Muscle of back (tissue), 11 donors: Measurements from ENCODE around the gene SETBP1. TPM values are rescaled to one million over a fixed set of nuclear protein-coding genes. Genes with fewer than 3 reads are reported as not detected.

Experiments used
- DNase-seq, 3 donors: peaks; one replicate each; pipeline versions ENCODE4 v3.0.0 to v3.0.0-alpha.2; 2013
- polyA plus RNA-seq, 10 donors: library from polyadenylated mRNA; unstranded; fragments of 120-200 nt; gene quantifications; one replicate each; pipeline ENCODE4 v1.2.1, GENCODE V29; 2013; ENCODE audit not compliant: insufficient read length in 10 of 10

SETBP1 gene
- polyA plus RNA-seq, 10 donors = 13.6 to 21.3 (median 16.0) TPM

DNA sequence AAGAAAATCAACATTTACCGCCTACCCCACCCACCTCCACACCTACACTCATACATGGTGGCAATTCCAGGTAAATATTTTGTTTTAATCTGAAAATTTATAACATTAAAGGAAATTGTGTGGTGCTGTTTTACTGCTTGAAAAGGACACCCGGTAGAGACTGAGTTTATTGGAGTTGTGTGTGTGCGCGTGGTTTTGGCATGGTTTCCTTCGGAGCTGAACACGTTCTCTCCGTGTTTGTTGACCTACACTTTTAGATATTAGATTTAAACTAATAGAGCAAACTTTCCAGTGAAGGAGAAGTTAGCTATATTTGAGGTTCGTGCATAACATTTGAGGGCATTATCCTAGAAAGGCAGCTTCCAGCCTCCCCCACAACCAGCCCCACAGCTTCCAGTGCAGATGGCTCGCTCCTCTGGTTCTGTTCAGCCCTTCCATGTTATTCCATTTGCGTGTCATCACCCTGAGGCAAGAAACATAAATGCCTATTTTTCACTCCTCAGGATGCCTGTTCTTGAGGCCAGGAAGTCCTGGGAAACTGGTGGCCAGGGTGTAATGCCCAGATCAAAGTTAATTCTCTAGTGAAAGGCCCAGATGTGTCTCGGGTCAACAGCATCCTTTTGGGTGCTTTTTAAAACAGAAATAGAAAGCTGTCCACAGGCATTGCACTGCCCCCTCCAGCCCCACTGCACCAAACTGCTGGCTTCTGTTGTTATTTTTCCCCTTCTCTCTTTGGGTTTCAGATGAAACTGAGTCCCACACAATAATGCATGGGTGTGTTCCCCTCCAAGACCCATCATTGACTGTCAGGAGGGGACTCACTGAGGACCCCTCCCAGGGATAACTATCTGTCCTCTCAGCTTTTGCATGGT is 190.2 kb downstream of the SETBP1 start:
- DNase-seq = no peak

DNA sequence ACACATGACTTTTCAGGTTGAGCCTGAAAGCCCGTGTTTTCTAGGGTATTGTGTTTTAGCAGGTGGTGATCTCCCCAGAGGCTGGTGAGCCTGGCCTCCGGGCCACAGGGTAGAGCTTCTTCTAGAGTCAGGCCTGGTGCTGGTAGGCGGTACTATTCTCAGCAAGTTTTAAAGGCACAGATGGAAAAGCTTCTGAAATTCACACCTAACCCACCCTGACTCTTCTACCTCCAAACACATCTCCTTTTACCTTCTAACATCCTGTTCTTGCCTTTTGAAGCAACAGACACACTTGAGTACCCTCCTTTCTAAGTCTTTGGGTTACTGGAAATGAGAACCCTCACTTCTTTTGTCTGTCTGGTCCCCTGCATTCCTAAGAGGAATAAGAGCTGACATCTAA is 191.1 kb downstream of the SETBP1 start:
- no peak for DNase-seq

DNA sequence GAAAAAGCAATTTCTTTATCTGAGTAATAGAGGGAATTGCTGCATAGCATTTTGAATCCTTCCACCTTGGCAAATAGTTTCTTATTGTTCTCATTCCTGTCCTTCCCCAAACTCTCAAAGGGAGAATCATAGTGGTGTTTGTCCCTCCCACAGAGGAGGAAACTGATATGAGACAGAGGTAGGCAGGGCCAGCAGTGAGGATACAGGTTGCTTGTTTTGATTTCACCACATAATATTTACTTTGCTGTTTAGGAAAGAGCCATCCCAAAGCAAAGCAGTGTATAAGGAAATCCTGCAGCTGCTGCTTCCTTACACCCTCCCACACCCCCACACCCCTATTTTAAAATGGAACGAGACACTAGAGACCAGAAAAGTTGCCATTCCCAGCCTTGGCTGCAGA is 195.3 kb downstream of the SETBP1 start:
- no peak for DNase-seq

DNA sequence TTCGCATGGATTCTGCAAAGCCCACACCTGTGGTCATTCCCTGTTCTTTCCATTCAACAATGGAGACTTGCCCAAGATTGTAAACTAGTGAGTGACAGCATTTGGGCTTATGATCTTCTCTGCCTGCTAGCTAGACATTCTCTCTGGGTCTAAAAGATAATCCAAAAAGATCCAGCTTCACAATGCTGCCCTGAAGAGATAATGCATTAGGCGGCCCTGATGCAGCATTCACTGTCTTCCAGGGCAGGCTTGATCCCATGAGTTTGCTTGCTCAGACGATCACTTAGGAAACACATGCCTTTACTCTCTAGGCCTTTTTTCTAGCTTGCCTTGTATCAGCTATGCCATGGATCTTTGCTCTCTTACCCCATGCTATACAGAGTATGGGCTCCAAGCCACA is 196.1 kb downstream of the SETBP1 start:
- no peak for DNase-seq

DNA sequence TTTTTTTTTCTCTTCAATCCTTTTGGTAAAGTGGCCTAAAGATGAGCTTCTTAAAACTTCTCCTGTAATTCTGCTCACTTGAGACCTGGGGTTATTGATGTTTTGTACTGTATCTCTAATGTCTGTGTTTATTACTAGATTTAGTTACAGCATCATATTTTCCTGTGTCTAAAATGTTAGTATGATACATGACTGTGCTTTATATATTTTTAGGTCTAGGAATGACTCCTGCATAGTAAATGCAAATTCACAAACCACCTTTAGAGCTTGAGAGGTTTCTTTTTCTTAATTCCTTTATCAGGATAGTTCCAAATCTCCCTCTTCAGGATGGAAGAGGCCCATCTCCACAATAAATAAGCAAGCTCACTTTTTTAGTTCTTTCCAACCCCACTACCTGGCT is 197.6 kb downstream of the SETBP1 start:
- DNase-seq = no peak

DNA sequence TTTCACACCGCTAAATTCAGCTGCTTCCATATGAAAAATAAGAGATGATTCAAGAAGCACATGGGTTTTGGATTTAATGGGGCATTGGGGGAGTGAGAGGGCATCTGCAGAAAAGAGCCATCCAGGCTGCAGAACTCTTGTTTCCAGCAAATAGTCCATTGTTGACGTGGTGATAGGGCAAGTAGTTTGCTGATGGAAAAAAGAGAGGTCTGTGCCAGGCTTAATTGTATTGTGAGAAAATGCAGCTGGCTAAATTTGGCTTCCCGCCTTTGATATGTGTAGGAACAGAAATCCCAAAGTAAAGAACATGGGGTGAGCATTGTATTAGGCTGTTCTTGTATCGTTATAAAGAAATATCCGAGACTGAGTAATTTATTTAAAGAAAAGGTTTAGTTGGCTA is 199.5 kb downstream of the SETBP1 start:
- DNase-seq = no peak

DNA sequence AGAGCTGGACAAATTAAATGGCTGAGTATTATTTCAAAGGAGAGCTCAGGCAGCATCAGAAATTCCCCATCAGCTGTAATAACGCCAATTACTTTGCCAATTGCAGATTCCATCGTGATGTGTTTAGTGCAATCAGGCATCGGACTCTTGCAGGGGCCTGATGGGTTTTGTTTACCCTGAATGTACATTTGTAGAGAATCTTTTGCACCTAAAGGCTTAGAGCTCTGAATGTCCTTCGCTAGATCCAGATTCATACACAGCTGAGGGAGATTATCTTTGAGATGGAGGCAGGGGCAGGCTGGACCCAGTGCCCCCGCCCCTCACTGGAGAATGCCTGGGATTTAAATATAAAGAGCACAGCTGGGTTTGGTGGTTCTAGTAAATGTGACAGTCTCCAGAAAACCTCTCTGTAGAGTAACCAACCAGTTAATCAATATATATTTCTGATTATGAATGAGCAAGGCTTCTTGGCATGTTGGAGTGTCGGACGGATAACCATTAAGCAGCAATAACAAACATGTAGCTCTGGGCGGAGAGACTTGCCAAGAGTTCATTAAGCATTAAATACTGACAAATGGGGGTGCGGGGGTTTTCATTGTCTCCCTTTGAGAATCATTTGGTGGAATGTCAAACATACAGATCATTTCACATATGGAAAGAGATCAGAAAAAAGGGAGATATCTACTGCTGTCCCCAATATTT is 200.9 kb downstream of the SETBP1 start:
- peak in 2 of 3 donors; percentile 25 to 59 for DNase-seq

DNA sequence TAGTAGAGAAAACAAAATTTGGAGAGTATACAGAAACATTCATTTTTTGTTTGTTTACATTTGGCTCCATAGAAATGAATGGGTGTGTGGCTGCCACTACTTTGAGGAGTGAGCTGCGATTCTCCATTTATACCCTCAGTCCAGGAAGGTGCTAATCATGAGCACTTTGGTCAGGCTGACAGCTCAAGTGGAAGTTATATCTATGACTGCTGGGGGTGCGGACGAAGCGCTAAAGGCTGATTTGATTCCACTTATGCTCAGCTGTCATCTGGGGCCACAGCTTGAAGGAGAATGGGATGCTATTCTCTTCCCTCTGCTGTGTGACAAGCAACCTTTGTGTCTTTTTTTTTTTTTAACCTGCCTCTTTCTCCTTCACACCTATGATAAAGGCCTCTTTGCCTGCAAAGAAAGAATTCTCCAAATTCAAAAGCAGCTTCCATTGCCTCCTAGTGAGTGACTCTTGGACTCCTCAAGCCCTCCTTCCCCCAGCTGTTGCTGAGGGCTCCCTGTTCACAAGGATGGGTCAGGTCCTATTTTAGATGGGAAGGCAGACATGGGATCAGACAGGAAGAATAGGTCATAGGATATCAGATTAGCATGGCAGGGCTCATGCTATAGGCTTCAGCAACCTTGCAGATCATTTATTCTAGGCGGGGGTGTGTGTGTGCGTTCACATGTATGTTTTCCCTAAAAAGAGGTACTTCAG is 201.6 kb downstream of the SETBP1 start:
- DNase-seq = no peak

DNA sequence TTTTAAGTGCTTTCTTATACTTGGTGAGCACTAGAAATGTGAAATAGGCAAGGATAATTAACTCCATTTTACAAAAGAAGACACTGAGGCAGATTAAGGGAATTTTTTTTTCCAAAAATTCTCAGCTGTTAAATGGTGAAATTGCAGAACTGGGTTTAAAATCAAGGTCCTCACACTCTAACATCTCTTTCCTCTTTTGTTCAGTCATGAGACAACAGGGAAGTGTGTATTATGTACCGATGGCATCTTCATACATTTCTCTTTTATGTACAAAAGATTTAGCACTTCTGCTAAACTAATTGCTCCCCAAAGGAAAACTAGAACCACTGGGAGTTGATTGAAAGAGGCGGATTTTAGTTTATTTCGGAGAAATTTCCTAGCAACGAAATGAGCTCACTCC is 203.0 kb downstream of the SETBP1 start:
- no peak for DNase-seq

DNA sequence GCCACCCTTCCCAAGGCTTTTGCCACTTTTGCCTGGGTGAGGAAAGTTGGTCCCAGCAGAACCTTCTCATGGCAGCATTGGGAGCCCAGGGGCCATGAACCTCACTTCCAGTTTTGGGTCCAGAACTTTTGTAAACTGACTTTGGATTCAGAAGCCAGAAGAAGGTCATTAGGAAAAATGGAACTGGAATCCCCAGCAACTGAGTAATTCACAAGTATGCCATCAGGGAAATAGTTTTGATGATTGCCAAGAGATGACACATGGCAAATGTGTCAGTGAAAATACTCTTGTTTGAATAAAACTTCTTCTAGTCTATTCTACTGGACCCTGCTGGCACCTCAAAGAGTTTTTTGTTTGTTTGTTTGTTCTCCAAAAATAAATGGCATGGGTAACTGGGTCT is 203.7 kb downstream of the SETBP1 start:
- no peak for DNase-seq

DNA sequence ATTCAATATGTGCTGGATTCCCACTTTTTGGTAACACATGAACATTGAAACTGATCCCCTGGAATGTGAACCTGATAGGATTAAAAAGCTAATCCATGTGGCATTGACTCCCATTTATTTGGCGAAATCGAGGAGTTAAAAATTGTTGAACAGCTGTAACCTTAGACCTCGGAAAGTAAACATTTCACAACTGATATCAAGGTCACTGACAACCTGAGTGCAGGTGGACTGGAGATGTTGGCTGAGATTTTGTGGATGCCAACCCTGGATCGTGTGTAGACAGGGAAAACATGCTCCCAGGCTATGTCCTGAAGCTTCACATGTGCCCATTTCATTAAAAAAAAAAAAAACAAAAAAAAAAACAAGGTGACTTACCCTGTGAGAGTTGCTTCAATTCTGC is 204.8 kb downstream of the SETBP1 start:
- DNase-seq = no peak

DNA sequence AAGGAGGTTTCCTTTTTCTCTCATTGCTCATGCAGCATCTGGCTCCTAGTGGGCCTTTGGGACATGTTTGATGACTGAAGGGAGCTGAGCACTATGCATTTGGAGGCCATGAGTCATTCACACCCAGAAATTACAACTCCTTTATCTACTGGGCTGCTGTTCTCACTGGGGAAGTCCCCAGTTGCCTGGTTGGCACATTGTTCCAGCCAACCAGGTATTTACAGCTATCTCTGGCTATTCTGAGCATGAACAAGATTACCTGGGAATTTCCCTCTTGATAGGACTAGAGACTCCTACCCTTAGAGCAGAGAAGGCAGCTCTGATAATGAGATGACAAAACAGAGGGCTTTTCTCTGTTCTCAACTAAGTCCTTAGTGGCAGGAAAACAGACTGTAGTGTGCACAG is 206.5 kb downstream of the SETBP1 start:
- peak in 1 of 3 donors; percentile 28 for DNase-seq

DNA sequence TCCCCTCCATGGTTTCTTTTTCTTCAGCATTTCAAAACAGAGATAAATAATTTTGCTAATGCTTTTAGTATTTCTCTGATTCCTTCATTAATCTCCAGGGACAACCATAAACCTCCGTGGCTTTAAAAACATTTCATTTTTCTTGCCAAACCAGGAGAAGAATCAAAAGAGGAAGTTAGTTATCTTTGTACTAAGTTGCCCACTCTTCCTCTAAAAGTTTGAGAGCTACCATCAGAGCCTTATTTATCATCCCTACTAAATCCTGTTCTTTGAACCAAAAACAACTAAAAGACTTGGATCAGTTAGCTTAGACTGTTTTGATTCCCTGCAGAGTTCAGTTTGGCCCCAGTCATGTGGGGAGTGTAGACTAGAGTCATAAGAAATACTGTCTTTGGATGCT is 208.4 kb downstream of the SETBP1 start:
- DNase-seq = no peak

DNA sequence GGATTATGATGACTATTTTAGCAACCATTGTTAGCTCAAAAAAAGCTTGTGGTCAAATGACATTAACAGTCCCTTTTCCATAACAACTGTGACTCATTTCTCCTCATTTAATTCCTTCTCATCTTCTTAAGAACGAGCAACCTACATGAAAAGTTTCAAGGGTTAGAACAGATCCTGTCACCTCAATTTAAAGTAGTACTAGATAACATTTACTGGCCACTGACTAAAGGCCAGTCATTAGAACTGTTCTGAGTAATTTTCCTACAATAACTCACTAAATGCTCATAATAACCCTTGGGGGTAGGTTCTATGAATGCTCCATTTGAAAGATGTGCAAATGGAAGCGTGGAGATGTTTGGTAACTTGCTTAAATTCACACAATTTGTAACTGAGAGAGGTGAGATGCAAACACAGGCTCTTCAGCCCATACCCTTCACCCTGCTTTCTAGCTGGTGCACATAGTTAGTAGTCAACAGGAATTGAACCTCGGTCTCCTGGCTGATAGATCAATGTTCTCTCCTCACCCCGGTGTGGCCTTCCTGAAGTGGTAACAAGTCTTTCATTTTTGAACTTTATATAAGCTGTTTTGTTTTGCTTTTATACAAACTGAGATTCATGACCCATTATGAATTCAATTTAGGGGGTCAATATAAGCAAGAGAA is 212.5 kb downstream of the SETBP1 start:
- no peak for DNase-seq

DNA sequence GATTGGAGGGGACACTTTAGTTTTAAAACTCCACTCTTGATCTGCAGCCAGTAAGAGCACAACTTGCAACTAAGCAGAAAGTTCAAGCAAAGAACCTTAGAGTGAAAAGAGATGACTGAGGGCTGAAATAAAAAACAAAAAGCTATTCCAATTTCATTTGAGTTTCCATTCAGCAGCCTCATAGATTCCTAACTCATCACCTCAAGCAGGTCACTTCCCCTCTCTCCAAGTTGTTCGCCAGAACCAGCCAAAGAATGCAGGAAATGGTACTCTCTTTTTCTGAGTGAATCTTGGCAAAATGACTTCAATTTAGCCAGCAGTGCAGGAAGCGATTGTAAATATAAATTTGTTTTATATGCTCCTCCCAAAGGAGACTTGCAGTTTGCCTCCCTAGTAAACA is 213.3 kb downstream of the SETBP1 start:
- DNase-seq = peak in 1 of 3 donors; percentile 42

DNA sequence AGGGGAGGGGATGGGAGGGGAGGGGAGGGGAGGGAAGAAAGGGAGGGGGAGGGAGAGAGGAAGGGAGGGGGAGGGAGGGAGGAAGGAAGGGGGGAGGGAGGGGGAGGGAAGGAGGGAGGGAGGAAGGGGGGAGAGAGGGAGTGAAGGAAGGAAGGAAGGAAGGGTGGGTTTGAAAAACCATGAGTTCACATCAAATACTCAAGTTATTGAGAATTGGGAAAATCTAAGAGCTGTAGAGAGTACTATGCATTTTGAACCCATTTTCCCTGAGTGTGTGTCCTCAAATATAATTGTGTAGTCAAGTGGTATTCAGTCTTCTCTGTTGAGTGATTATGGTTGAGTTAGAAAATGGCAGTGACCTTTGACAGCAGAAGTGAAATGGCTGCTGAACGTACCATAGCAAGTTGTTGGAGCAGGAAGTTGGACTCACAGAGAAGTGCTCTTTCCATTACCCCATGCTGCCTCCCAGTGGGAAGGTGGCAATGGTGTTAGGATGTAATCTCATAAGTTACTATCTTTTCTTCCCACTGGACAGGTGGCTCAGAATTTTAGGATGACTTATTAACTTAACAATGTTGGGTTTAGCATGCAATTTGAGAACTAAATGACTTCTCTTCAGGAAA is 214.6 kb downstream of the SETBP1 start:
- DNase-seq = peak in 2 of 3 donors; percentile 41 to 42

DNA sequence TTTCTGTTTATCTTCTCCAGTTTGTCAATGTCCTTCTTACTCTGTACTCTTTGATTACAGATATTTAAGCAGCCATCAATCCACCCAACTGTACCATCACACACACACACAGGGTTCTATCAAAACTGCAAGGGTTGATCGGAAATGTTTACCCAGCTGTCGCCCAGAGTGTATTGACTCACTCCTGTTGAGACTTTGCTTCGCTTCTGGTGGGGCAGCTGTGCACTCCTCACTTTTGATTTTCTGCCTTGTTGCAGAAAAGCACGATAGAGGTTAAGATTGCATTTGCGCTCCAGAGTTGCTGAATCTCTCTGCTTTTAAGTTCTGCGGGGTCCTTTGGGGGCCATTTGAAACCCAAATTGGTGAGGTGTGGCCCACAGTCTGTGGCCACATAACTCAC is 216.2 kb downstream of the SETBP1 start:
- no peak for DNase-seq

DNA sequence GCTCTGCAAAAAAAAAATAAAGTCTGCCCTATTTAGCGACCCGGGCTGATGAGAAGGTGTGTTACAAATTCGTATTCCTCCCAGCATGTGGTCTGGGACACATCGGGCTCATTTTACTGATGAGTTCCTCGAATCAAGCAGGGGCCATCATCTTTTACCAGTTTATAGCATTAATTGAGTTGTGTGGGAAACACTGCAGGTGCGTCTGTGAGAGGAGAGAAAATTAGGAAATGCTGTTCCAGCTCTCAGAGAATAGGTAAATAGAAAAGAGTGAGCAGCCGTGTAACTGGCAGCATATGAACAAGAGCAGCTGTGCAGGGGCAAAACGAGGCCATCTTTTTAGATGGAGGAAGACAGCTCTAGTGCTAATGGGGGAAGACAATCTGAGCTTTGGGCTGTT is 216.7 kb downstream of the SETBP1 start:
- no peak for DNase-seq

DNA sequence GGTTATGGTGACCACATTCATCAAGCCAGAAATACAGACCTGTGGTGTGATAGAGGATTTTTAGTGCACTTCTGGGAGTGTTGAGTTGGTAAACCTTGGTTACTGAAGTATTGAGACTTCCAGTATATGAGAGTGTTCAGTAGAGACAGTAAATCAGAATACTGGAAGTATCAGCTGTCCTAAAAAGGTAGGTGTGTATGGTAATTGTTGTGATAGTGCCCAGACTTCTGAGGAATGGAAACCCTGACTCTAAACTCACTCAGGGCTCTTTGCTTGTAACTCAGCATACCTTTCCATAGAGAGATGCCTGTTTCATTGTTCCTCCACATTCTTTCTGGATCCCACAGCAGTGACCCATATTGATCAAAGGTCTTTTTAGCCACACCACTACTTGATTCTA is 217.1 kb downstream of the SETBP1 start:
- DNase-seq = no peak

DNA sequence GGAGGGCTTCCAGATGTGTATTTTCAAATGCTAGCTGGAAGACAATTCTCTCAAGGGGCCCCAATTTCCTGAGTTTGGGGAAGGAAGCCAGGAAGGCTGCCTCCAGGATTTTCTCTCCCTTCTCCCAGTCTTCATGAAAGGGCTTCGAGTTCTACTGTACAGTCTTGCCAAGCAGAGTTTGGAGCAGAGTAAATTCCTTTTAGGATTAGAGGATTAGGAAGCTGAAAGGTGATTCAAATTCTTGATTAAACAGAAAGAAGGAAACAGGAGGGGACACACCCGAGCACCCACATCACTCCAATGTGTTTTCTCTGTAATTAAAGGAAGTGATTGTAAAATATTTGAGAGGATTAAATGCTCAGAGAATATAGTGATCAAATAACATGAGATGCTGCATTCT is 217.8 kb downstream of the SETBP1 start:
- peak in 2 of 3 donors; percentile 30 to 53 for DNase-seq

DNA sequence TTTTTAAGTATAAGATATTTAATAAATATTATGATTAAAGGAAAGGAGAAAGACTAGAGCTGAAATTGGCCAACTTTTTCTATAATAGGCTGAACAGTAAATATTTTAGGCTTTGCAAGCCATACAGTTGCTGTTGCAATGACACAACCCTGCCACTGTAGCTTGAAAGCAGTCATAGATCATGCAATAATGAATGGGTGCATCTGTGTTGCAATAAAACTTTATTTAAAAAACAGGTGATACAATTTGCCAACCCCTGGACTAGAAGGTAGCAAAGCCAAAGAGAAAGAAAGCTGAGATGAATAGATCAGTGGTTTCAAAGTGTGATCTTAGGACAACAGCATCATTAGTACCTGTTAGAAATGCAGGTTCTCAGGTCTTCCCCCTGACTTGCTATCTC is 219.1 kb downstream of the SETBP1 start:
- no peak for DNase-seq

DNA sequence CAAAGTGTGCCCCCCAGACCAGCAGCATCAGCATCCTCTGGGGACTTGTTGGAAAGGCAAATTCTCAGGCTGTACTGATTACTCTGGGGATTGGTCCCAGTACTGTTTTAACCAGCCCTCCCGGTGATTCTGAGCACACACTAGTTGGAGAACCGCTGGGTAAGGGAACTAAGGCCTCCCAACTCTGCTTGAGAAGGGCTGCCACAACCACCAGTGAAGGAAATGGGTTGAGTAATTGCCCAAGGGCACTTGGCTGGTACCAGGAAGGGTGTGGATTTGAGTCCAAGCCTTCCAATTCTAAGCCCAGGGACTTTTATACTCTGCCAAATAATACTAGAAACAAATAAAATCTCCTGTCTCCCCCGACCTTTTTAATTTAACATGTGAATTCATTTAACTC is 219.9 kb downstream of the SETBP1 start:
- DNase-seq = no peak
